ENCODE data around the gene GH2.

GH2 gene

DNA sequence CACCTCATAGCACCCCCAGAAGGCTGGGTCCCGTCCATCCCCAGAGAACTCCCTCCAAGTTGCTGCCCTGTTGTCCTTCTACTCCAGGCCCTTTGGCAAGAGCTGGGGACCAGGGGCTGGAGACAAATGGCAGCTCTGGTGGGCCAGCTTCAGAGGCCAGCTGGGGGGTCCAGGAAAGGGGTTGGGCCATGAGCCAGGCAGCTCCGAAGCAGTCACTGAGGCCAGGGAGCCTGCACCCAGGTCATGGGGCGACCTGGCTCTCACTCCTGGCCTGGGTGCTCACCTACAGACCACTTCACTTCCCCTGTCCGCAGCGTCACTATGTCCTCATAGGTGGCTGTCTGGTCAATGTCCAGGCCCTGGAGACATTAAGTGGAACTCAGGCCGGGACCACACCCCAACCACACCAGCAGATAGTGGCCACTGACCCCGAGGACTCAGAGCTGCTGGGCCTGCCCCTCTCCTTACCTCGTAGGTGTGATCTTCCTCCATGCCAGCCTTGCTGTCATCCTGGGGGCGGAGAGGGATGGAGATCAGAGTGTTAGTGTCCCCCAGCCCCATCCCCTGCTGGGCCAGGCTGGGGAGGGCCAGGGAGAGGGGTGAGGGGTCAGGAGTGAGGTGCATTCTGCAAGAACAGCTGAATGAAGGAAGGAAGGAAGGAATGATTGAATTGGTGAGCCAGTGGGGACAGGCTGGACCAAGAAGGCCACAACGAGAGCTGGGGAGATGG lies 47.4 kb upstream of the GH2 start:
- H3K4me1 ChIP-seq (ENCODE audit: control insufficient read depth in 2 of 2, insufficient read depth in 1 of 2, low read depth in 1 of 2, low read length in 2 of 2), result peaks cover 2 to 10% of the 10 kb centered on the region in 2 donors
- no peak overlapping the region for H4K8ac ChIP-seq (ENCODE audit: low read depth, low read length)
- H3K79me1 ChIP-seq (ENCODE audit: low read depth, low read length), result no peaks in the 10 kb centered on the region
- H3K27me3 ChIP-seq (ENCODE audit: control insufficient read depth in 3 of 3, insufficient read depth in 3 of 3, low read depth in 1 of 3, low read length in 3 of 3), result peaks cover 0 to 4% (median 0%) of the 10 kb centered on the region in 3 experiments
- no peak for DNase-seq (ENCODE audit: low spot score)
- H2BK12ac ChIP-seq (ENCODE audit: low read length), result peak overlapping the region; percentile 81
- no peaks in the 10 kb centered on the region for H3K36me3 ChIP-seq (replicated peaks in 1 of 2; ENCODE audit: control insufficient read depth in 2 of 2, insufficient read depth in 2 of 2, low read length in 2 of 2)
- H3K27ac ChIP-seq (replicated peaks; ENCODE audit: low read length), result no peak overlapping the region
- no peak overlapping the region for H3K4me3 ChIP-seq (ENCODE audit: low read length in 2 of 2)
- no peak overlapping the region for H2BK5ac ChIP-seq (ENCODE audit: low read length)
- no CpG with 5 or more reads among the region's 10 CpGs for WGBS, 2 donors (ENCODE audit: extremely low coverage in 2 of 2, insufficient read length in 2 of 2, insufficient replicate concordance in 1 of 2)
- H2BK15ac ChIP-seq (ENCODE audit: low read length), result peak overlapping the region; percentile 10
- no peaks in the 10 kb centered on the region for H3K9me3 ChIP-seq (replicated peaks in 1 of 2; ENCODE audit: control insufficient read depth in 2 of 2, insufficient read depth in 1 of 2, low read depth in 1 of 2, low read length in 2 of 2)
- H3K18ac ChIP-seq (ENCODE audit: low read length), result peak overlapping the region; percentile 85
- peak overlapping the region; percentile 12 for H3K23ac ChIP-seq (ENCODE audit: low read depth, low read length, poor library complexity)
- H3K14ac ChIP-seq (ENCODE audit: low read length), result peak overlapping the region; percentile 56
- peak overlapping the region; percentile 10 for H2AFZ ChIP-seq (ENCODE audit: low read length)
- H3K9ac ChIP-seq (ENCODE audit: low read depth, low read length, poor library complexity), result no peak overlapping the region
- H3K4me2 ChIP-seq (ENCODE audit: insufficient read depth, low read length, poor library complexity, severe bottlenecking), result no peak overlapping the region
- no peak overlapping the region for H4K91ac ChIP-seq (ENCODE audit: low read depth, low read length, poor library complexity)
- no peak overlapping the region for H3K4ac ChIP-seq (ENCODE audit: low read length)
- no peak overlapping the region for H2BK120ac ChIP-seq (ENCODE audit: low read depth, low read length)
- peak overlapping the region; percentile 75 for H2AK5ac ChIP-seq (ENCODE audit: low read depth, low read length)

GRCh38 chr17:63928172-63928666 lies 46.5 kb upstream of the GH2 start:
- Histone ChIP-seq H3K18ac (ENCODE audit: low read length) (peak overlapping the region; percentile 71), H3K4me1 (ENCODE audit: control insufficient read depth in 2 of 2, insufficient read depth in 1 of 2, low read depth in 1 of 2, low read length in 2 of 2) (peaks cover 2 to 10% of the 10 kb centered on the region in 2 donors), H3K4me3 (ENCODE audit: low read length in 2 of 2) (no peak overlapping the region), H2AK5ac (ENCODE audit: low read depth, low read length) (no peak overlapping the region), H3K27me3 (ENCODE audit: control insufficient read depth in 3 of 3, insufficient read depth in 3 of 3, low read depth in 1 of 3, low read length in 3 of 3) (peaks cover 0 to 4% (median 0%) of the 10 kb centered on the region in 3 experiments), H3K4ac (ENCODE audit: low read length) (no peak overlapping the region), H3K27ac (replicated peaks; ENCODE audit: low read length) (no peak overlapping the region), H3K4me2 (ENCODE audit: insufficient read depth, low read length, poor library complexity, severe bottlenecking) (no peak overlapping the region), H2BK12ac (ENCODE audit: low read length) (no peak overlapping the region), H2BK15ac (ENCODE audit: low read length) (no peak overlapping the region), H2BK120ac (ENCODE audit: low read depth, low read length) (no peak overlapping the region), H3K23ac (ENCODE audit: low read depth, low read length, poor library complexity) (no peak overlapping the region), H2BK5ac (ENCODE audit: low read length) (no peak overlapping the region), H4K8ac (ENCODE audit: low read depth, low read length) (no peak overlapping the region), H3K9ac (ENCODE audit: low read depth, low read length, poor library complexity) (no peak overlapping the region), H3K14ac (ENCODE audit: low read length) (no peak overlapping the region), H3K36me3 (replicated peaks in 1 of 2; ENCODE audit: control insufficient read depth in 2 of 2, insufficient read depth in 2 of 2, low read length in 2 of 2) (no peaks in the 10 kb centered on the region), H4K91ac (ENCODE audit: low read depth, low read length, poor library complexity) (no peak overlapping the region), H2AFZ (ENCODE audit: low read length) (no peak overlapping the region), H3K79me1 (ENCODE audit: low read depth, low read length) (no peaks in the 10 kb centered on the region), H3K9me3 (replicated peaks in 1 of 2; ENCODE audit: control insufficient read depth in 2 of 2, insufficient read depth in 1 of 2, low read depth in 1 of 2, low read length in 2 of 2) (no peaks in the 10 kb centered on the region)
- WGBS, 2 donors (ENCODE audit: extremely low coverage in 2 of 2, insufficient read length in 2 of 2, insufficient replicate concordance in 1 of 2), result no CpG with 5 or more reads among the region's 10 CpGs
- no peak for DNase-seq (ENCODE audit: low spot score)

DNA sequence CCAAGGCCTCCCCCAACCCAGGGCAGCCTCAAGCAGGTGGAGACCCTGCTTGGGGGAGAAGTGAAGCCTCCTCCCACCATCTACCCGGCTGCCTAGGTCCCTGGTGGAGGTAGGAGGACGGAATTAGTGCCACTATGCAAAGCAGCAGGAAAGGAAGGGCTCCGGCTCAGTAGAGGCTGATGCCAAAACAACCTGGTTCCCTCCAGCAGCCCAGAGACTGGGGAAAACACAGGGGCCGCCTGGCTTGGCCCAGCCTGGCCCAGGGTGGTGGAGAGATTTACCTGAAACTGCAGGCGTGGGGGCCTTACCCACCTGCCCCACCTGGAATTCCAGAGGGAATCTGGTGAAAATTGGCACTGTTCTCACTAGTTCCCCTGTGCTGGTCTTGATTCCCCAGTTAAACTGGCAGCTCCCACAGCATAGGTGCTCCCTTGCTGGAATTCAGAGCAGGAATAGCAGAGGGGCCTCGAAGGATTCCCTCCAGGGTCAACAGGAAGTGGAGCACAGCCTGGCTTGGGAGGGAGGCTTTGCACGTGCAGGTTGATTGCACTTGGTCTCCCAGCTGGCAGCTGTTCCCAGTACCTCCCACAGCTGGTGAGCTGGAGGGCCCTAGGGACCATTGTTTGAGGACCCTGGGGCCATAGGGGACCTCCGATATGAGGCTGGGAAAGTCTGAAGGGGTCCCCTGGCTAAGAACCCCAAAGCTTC lies 45.9 kb upstream of the GH2 start:
- no peak overlapping the region for H3K4me3 ChIP-seq (ENCODE audit: low read length in 2 of 2)
- no peaks in the 10 kb centered on the region for H3K9me3 ChIP-seq (replicated peaks in 1 of 2; ENCODE audit: control insufficient read depth in 2 of 2, insufficient read depth in 1 of 2, low read depth in 1 of 2, low read length in 2 of 2)
- H3K14ac ChIP-seq (ENCODE audit: low read length), result no peak overlapping the region
- H3K4me2 ChIP-seq (ENCODE audit: insufficient read depth, low read length, poor library complexity, severe bottlenecking), result no peak overlapping the region
- peak overlapping the region; percentile 91 for H2BK120ac ChIP-seq (ENCODE audit: low read depth, low read length)
- H4K8ac ChIP-seq (ENCODE audit: low read depth, low read length), result no peak overlapping the region
- H4K91ac ChIP-seq (ENCODE audit: low read depth, low read length, poor library complexity), result no peak overlapping the region
- H2BK5ac ChIP-seq (ENCODE audit: low read length), result no peak overlapping the region
- no peak overlapping the region for H3K23ac ChIP-seq (ENCODE audit: low read depth, low read length, poor library complexity)
- H3K36me3 ChIP-seq (replicated peaks in 1 of 2; ENCODE audit: control insufficient read depth in 2 of 2, insufficient read depth in 2 of 2, low read length in 2 of 2), result no peaks in the 10 kb centered on the region
- peak overlapping the region; percentile 28 for H3K18ac ChIP-seq (ENCODE audit: low read length)
- peaks cover 2 to 10% of the 10 kb centered on the region in 2 donors for H3K4me1 ChIP-seq (ENCODE audit: control insufficient read depth in 2 of 2, insufficient read depth in 1 of 2, low read depth in 1 of 2, low read length in 2 of 2)
- no peak overlapping the region for H2BK12ac ChIP-seq (ENCODE audit: low read length)
- no peak overlapping the region for H2AK5ac ChIP-seq (ENCODE audit: low read depth, low read length)
- H3K79me1 ChIP-seq (ENCODE audit: low read depth, low read length), result no peaks in the 10 kb centered on the region
- WGBS, 2 donors (ENCODE audit: extremely low coverage in 2 of 2, insufficient read length in 2 of 2, insufficient replicate concordance in 1 of 2), result no CpG with 5 or more reads among the region's 8 CpGs
- no peak overlapping the region for H2AFZ ChIP-seq (ENCODE audit: low read length)
- H3K27ac ChIP-seq (replicated peaks; ENCODE audit: low read length), result no peak overlapping the region
- H2BK15ac ChIP-seq (ENCODE audit: low read length), result no peak overlapping the region
- peaks cover 0 to 4% (median 0%) of the 10 kb centered on the region in 3 experiments for H3K27me3 ChIP-seq (ENCODE audit: control insufficient read depth in 3 of 3, insufficient read depth in 3 of 3, low read depth in 1 of 3, low read length in 3 of 3)
- no peak overlapping the region for H3K4ac ChIP-seq (ENCODE audit: low read length)
- H3K9ac ChIP-seq (ENCODE audit: low read depth, low read length, poor library complexity), result no peak overlapping the region
- DNase-seq (ENCODE audit: low spot score), result no peak

DNA sequence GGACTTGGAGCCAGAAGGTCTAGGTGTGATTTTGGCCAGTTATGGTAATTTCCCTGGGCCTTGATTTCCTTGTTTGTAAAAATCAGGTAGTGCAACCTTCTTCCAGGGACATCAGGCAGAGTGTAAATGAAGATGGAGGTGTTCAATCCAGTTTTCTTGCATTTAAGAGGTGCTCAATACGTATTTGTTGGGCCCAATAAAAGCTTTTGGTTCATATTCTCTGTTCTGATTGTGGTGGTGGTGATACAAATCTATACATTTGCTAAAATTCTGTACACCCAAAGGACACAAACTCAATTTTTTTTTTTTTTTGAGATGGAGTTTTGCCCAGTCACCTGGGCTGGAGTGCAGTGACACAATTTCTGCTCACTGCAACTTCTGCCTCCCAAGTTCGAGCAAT lies 44.4 kb upstream of the GH2 start:
- Histone ChIP-seq H3K23ac (ENCODE audit: low read depth, low read length, poor library complexity) (no peak overlapping the region), H2BK12ac (ENCODE audit: low read length) (no peak overlapping the region), H3K36me3 (replicated peaks in 1 of 2; ENCODE audit: control insufficient read depth in 2 of 2, insufficient read depth in 2 of 2, low read length in 2 of 2) (no peaks in the 10 kb centered on the region), H2BK5ac (ENCODE audit: low read length) (no peak overlapping the region), H3K18ac (ENCODE audit: low read length) (no peak overlapping the region), H3K9me3 (replicated peaks in 1 of 2; ENCODE audit: control insufficient read depth in 2 of 2, insufficient read depth in 1 of 2, low read depth in 1 of 2, low read length in 2 of 2) (no peaks in the 10 kb centered on the region), H3K79me1 (ENCODE audit: low read depth, low read length) (no peaks in the 10 kb centered on the region), H3K4ac (ENCODE audit: low read length) (no peak overlapping the region), H4K8ac (ENCODE audit: low read depth, low read length) (no peak overlapping the region), H2AK5ac (ENCODE audit: low read depth, low read length) (no peak overlapping the region), H2BK15ac (ENCODE audit: low read length) (no peak overlapping the region), H2AFZ (ENCODE audit: low read length) (no peak overlapping the region), H3K9ac (ENCODE audit: low read depth, low read length, poor library complexity) (no peak overlapping the region), H3K4me3 (ENCODE audit: low read length in 2 of 2) (no peak overlapping the region), H3K4me2 (ENCODE audit: insufficient read depth, low read length, poor library complexity, severe bottlenecking) (no peak overlapping the region), H3K14ac (ENCODE audit: low read length) (no peak overlapping the region), H3K27me3 (ENCODE audit: control insufficient read depth in 3 of 3, insufficient read depth in 3 of 3, low read depth in 1 of 3, low read length in 3 of 3) (peaks cover 0 to 4% (median 0%) of the 10 kb centered on the region in 3 experiments), H3K4me1 (ENCODE audit: control insufficient read depth in 2 of 2, insufficient read depth in 1 of 2, low read depth in 1 of 2, low read length in 2 of 2) (peaks cover 0 to 7% of the 10 kb centered on the region in 2 donors), H2BK120ac (ENCODE audit: low read depth, low read length) (no peak overlapping the region), H4K91ac (ENCODE audit: low read depth, low read length, poor library complexity) (no peak overlapping the region), H3K27ac (replicated peaks; ENCODE audit: low read length) (no peak overlapping the region)
- DNase-seq (ENCODE audit: low spot score), result no peak
- no CpG with 5 or more reads among the region's 2 CpGs for WGBS, 2 donors (ENCODE audit: extremely low coverage in 2 of 2, insufficient read length in 2 of 2, insufficient replicate concordance in 1 of 2)
